Right lobe of liver (tissue), 4 donors: ENCODE measurements around the gene ZNF175.

ENCODE experiments used
- CTCF ChIP-seq, 4 donors: fragments of 200-600 bp in 3 of 4; fragments of 450-650 bp in 1 of 4; IDR thresholded peaks; one replicate each; pipeline versions ENCODE4 v1.5.1 to v1.8.0; 2016 to 2022; ENCODE audit warnings: antibody characterized with exemption in 4 of 4, mild to moderate bottlenecking in 2 of 4
- POLR2A ChIP-seq: fragments of 450-650 bp; IDR thresholded peaks from one replicate; pipeline ENCODE4 v1.6.1; 2017; ENCODE audit warnings: antibody characterized with exemption, mild to moderate bottlenecking
- donor health status: DM: no; HTN: no; CAD: no.
- donor health status: DM: no; HTN: no; CAD: no.
- donor health status: DM: no; HTN: yes; CAD: no.

GRCh38 chr19:51572410-51572809 is 1.3 kb downstream of the ZNF175 start:
- no peak for TF ChIP-seq CTCF (IDR thresholded peaks at IDR 0.05)
- TF ChIP-seq POLR2A, result no peak
